ENCODE data around the gene TRIM69.

DNA sequence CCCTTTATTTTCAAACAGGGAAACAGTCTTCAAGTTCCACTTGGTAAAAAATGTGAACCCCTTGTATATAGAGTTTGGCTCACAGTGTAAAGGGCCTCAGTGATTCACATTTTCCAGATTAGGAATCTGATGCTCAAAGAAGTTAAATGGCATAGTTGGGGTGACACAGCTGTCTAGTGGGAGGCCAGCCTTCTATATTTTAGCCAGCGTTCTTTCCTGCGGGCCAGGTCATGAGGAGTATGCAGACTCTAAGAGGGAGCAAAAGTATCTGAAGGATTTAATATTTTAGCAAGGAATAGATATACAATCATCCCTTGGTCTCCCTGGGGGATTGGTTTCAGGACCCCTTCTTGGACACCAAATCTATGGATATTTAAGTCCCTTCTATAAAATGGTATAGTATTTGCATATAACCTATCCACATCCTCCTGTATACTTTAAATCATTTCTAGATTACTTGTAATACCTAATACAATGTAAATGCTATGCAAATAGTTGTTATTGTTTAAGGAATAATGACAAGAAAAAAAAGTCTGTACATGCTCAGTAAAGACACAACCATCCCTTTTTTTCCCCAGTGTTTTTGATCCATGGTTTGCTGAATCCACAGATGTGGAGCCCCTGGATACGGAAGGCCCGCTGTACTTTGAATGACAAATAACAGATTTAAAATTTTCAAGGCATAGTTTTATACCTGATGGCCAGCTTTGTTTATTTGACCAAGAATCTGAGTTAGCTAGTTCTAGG, 18.0 kb upstream of the TRIM69 start:
- no peak for TF ChIP-seq CTCF (IDR thresholded peaks at IDR 0.05)
- no peak for TF ChIP-seq POLR2A (IDR thresholded peaks at IDR 0.05)
- no peak for TF ChIP-seq POLR2AphosphoS5 (IDR thresholded peaks at IDR 0.05)
